ENCODE measurements around the gene GRB10.
A peak's percentile ranks its signal among the peaks of the same experiment; 100 is the strongest.

GRB10 gene

DNA sequence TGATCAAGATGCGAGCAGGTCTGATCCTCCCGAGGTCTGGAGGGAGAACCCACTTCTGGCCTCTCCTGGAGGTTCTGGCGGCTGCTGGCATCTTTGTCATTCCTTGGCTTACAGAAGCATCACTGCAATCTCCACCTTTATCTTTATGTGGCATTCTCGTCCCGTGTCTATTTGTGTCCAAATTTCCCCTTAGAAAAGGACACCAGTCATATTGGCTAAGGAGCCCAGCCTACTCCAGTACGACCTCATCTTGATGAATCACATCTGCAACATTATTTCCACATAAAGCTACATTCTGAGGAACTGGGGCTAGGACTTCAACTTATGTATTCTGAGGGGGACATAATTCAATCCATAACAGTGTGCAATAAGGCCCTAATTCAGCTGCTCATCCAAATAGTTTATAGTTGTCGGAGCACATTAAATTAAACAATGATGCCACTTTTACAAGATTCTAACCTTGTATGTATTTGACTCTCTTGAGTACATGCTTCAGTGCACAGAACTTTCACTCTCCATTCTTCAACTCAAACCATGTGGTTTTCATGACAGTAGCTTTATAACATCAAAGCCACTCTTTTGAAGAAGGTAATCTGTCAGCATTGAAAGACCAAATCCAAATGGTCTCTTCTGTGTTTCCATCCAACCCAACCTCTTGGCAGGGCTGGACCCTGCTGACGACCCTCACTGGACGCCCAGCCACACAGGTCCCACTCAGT lies 131.3 kb downstream of the GRB10 start:
- no peak for DNase-seq

DNA sequence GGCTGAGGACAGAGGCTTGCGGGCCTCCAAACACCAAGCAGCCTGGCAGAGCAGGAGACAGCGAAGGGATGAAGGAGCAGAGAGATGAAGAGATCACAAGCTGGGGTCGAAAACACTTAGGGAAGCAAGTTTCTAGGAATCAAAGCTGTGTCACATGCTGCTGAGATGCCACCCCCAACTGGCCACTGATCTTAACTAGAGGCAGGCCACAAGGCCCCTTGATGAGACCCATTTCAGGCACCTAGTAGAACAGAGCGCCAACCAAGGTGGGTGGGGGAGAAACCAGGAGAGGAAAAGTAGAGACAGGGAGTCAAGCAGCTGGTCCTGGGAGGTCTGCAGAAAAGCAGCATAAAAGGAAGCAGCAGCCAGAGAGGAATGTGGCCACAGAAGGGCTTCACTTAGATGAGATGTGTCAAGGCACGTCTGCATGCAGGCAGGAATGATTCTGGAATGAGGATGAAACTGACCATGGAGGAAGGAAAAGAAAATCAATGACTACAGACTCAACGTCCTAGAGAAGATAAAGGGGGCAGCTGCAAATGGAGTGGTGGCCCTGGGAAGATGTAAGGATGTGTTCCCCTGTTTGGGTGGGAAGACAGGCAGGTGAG lies 132.5 kb downstream of the GRB10 start:
- no peak for DNase-seq

DNA sequence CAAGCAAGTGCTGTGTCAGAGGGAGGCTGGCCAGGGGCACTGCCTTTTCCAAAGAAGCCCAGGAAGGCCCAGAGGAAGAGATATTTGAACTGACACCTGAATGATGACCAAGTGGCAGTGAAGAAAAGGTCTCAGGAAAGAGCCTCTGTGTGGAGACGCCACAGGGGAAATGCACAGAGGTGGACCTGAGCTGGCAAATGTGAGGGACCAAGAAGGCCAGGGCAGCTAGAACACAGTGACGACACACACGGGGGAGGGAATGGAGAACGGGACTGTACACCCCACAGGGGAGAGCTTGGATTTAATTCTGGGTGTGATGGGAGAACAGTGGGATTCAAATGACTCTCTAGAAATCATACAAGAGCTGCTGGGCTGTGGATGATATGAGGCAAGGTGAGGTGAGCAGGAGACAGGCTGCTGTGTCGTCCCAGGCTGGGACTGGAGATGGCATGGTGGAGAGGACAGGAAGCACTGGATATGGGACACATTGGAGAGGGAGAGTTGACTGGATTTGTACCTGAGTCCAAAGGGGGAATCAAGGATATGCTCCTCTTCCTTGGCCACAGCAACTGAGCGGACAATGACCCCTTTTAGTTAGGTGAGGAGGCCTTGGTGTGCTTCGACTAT lies 133.3 kb downstream of the GRB10 start:
- no peak for DNase-seq

DNA sequence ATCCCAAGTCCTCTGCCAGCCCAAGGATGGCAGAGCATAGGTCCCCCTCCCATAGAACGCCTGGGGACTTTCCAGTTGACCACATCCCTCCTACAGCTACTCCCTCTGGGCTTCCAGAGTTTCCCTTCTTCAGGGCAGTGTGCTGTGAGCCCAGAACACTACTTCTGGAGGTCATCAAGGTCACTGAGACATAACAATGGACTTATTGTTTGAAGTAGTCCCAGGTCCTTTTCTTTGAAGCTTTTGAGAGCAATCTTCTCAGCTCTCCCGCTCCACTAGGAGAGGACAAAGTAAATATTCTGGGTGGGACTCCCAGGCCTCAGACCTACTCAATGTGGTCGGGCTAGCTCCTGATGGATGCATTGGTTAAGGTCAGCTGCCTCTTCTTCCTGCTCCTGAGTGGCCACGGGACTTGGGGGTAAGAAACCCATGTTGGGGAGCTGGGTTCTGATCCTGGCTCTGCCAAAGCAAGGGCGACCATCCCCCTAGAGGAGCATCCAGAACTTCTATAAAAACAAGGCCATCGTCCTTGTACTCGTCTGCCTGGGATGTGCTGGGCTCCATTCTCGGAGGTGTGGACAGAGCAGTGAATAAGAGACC lies 134.0 kb downstream of the GRB10 start:
- no peak for DNase-seq

DNA sequence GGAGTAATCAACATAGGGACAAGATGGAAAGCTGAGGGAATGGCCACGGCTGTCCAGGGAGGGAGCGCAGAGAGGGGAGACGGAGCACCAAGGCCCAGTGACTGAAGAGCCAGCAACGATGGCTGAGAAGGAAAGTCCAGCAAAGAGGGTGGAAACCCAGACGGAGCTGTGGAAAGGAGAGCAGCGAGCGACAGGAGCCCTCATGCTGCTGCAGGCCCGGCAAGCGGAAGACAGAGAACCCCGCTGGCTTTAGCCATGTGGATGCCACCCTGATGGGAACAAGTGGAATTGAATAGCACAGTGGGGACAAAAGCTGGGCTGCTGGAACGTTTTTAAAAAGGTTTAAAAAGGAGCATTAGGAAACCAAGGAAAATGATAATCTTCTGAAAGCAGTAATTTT lies 134.6 kb downstream of the GRB10 start:
- no peak for DNase-seq

DNA sequence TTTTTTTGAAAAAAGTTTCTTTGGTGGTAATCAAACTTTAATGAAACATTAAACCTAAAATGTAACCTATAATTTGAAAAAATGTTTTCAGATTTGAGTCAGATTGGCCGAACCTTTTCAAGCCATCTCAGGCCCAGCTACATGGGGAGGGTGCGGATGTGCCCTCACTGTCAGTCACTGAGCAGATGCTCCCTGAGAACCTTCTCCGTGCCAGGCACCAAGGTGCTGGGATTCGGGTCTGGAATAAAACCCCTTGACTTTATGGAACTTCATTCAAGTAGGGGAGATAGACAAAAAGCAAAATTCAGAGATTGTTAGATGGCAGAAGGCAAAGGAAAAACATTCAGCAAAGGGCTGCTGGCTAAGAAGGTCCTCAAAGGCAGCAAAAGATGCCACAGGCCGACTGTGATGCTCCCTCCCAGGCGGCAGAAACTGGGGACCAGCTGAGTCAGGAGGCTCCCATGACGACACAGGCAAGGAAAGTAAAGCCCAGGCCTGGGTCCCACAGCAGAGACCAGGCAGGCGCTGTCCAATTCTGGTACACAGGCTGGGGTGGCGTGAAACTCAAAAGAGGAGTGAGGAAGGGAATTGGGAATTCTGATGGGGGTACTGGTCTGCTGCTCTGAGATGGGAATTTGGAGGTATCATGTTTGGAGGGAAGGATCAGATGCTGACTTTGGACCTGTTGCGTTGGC lies 135.3 kb downstream of the GRB10 start:
- no peak for DNase-seq

DNA sequence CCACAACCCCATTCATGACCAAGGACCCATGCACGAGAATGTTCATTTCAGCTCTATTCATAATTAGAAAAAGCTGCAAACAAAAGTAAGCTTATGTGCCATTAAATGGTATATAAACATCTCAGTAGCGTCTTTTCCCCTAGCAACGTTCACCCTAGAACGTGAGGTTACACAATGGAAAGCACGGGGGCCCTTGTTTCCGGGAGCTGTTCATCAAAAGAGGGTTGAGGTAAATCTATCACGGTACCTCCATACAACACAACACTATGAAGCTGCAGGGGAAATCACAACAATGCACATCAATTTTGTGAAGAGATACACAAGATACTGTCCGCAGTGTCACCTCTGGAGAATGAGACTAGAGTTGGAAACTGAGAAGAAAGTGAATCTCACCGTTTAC lies 136.6 kb downstream of the GRB10 start:
- DNase-seq: no peak

DNA sequence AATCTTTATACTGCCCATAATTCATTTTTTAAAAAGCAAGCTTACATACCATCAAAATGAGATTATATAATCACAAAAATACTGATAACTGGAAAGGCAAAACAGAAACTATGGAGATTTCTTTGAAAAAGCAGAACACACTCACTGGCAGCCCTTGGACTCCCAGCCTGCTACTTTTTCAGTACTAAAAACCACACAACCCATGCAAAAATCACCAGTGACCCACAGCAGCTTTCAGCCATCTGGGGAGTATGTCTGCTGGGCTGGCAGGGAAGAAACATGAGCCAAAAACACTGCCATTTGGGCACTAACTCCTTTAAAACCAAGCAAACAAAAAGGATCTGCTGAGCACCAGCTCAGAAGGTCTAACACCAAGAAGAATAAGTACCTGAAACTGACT lies 137.5 kb downstream of the GRB10 start:
- DNase-seq: no peak

DNA sequence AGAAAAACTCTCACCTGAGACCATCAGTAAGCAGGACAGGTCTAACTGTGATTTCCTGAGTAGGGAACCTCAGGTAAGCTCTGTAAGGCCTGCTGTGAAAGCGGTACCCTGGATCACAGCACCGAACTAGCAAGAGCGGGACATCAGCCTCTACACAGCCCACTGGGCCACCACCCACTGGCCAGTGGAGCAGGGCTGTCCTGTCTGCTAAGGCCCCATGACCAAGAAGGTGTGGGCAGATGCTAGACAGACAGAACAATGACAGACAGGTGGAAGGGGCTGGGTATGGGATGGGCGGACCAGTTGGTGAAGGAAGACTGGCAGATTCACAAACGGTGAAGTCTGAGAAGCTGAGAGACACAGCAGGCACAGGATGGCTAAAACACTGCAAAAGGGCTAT lies 138.1 kb downstream of the GRB10 start:
- no peak for DNase-seq

DNA sequence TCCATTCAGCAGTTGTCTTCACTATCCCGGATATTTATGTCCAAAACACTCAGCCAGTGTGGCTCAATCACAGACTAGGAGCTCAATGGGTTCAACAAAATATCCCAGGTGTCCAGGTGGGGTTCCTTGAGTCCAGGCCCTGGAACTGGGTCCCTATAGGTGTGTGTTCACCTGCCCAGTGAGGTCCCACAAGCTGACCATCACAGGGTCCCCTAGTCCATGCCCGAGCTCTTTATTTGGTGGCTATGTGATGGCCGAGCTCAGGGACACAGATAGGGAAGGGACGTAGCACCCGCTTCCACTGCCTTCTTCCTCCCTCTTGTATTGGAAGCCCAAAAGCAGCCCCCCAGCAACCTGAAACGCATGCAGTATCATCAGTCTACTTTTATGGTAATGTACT lies 138.6 kb downstream of the GRB10 start:
- no peak for DNase-seq

DNA sequence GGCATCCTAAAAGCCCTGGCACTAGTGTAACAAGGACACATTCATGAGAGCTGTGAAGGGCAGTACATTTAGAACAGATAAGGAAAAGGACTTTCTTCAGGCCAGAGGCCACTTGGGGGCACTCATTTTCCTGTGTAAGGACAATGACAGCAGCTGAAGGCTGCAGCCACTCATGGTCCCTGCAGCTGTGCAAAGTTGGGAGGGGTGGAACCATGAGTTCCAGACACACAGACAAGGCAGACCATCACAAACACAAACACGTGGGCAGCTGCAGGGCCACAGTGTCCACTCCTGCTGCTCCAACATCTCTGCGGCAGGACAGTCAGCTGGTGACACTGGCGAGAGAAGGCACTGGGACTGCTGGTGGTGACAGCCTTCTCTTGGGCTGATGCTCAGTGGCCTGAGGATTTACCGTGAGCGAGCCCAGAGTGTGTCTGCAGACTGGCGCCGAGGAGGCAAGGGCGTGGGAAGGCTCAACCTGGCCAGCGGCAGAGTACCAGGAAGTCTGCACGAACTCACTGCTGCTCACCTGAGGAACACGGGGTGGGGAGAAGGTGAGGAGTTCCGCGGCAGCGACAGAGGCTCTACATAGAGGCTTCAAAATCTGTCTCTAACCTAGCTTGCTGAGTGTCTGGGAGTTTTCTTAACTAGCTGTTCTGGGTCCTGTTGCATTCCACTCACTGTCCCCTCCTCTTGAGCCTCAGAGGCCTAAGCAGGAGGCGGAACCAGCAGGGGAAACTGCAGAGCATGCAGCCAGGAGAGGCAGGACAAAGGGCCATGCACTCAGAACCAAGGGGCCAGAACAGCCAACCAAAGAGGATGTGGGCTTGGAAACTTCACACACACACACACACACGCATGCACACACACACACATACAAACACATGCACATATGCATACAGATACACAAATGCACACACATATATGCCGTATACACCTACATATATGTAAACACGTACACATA lies 141.0 kb downstream of the GRB10 start:
- no peak for DNase-seq

DNA sequence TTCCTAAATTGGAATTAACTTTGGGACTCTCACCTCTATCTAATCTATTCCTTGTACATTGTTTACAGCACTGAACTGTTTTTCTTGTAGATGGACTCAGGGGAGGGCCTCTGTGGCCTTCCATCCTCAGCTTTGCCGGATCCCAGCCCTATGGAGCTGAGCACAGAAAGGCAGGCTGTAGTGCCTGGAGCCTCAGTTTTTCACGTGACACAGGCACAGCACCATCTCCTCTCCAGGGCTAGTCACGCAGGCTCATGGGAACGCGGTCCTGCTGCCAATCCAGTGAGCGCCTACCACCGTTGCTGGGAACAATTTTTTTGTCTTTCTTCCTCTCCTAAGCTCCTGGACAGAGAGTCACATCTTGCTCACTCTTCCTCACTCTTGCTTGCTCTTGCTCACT lies 141.9 kb downstream of the GRB10 start:
- no peak for DNase-seq

DNA sequence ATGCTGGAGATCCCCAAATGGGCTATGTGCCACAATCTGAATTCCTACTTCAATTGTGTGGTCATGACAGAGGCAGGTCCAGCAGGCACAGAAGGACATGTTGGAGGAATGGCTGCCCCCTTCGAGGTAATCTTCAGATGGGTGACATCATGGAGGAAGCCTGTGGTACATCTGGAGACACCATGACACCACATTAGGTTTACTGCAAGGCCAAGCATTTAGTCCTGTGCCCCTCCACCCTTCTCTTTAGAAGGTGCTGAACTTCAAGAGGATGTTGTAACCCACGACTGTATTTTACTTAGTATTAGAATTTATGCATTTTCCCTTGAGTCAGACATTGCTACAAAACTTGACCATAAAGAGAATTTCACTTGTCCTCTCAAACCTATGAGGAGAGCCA lies 142.4 kb downstream of the GRB10 start:
- no peak for DNase-seq

DNA sequence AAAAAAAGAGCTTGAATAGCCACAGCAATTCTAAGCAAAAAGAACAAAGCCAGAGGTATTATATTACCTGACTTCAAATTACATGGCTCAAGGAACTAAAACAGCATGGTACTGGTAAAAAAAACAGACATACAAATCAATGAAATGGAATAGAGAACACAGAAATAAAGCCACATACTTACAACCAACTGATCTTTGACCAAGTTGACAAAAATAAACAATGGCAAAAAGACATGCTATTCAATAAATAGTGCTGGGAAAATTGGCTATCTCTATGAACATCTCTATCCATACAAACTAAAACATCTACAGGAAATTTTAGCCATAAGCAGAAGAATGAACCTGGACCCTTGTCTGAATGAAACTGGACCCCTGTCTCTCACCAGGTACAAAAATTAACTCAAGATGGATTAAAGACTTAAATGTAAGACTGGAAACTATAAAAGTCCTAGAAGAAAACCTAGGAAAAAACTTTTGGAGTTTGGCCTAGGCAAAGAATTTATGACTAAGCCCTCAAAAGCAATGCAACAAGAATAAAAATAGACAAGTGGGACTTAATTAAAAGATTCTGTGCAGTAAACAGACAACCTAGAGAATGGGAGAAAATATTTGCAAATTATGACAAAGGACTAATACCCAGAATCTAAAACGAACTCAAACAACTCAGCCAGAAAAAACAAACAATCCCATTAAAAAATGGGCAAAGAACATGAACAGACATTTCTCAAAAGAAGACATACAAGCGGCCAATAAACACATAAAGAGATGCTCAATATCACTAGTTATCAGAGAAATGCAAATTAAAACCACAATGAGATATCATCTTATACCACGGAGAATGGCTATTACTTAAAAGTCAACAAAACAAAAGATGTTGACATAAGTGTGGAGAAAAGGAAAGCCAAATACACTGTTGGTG lies 144.7 kb downstream of the GRB10 start:
- DNase-seq: no peak

DNA sequence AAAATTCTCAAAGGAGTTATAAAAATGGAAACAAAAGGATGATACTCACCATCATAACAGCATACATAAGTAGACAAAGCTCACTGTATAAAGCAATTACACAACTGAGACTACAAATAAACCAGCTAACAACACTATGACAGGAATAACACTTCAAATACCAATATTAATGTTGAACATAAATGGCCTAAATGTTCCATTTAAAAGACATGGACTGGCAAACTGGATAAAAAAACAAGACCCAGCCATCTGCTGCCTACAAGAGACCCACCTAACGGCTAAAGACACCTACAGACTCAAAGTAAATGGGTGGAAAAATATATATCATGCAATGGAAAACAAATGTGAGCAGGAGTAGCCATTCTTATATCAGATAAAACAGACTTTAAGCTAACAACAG lies 148.3 kb downstream of the GRB10 start:
- no peak for DNase-seq

DNA sequence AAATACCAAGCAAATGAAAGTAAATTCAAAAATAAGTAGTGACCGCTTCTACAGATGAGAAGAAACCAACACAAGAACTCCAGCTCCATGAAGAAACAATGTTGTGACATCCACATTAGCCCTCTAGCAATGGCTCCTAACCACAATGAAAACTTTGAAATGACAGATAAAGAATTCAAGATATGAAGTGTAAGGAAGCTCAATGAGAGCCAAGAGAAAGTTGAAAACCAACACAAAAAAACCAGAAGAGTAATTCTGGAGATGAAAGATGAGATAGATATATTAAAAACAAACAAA lies 149.3 kb downstream of the GRB10 start:
- DNase-seq: no peak

DNA sequence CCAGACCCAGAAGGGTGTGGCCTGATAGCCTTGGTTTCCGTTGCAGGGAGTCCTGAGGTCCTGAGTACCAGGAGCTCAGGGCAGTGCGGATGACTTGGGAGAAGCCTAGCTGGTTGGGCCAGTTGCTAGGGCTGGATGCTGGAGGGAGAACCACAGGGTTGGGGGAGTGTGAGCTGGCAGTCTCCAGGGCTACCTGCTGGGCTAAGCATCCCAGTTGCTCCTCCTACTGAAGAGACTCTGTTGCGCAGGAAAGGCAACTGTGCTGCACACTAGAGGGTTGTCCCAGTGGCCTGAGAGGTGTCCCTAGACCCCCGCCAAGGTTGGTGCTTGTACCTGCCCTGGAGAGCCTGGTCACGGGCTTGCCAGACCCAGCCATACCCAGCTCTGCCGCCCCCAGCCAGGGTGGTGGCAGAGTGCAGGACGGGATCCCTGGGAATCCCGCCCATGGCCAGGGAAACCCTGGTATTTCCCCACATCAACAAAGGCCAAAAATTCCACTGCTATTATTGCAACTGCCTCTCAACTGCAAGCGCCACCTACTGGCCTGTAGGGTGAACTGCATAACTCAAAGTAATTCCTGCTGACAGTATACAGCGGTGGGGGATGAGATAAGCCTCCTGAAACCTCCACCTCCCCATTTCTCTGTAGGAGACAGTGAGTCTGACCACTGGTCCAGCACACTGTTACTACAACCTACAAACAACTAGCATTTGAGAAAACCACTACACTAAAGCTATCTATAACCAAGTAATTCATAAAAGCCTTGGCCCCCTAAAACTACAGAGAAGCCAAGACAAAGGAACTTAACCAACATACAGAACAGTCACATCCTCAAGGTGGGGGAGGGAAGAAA lies 149.9 kb downstream of the GRB10 start:
- DNase-seq: peak; percentile 17

DNA sequence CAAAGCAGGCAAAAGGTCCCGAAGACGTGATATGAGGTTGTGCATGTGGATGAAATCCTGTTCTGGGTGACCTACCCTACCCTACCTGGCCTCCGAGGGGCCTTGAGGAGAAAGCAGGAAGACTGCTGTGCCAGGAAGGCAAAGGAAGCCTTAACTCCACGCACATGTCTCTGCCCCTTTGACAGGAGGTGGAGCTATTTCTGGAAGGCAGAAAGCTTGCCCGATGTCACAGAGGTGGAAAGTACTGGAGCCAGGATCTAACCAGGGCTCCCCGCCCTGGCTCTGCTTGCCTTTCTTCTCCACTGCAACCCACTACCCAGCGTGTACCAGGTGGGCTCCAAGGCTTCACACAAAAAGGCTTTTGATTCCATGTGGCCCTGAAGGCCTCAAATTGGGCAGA lies 151.1 kb downstream of the GRB10 start:
- no peak for DNase-seq

DNA sequence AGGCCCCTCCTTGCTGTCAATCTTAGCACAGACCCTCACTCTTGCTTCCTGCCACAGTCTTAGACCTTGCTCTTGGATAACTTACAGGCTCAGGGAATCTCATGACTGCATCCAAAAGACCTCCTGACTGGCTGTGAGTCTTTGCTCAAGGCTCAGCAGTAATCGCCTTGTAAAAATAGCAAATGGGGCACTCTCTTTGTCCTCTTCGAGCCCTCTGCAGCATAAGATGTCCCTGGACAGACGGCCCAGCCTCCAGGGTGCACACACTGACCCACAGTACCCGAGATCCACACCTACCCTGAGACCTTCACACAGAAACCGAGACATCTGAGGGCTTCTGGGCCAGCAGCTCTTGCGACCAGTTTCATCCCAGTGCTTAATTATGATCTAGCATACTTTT lies 151.6 kb downstream of the GRB10 start:
- DNase-seq: no peak

DNA sequence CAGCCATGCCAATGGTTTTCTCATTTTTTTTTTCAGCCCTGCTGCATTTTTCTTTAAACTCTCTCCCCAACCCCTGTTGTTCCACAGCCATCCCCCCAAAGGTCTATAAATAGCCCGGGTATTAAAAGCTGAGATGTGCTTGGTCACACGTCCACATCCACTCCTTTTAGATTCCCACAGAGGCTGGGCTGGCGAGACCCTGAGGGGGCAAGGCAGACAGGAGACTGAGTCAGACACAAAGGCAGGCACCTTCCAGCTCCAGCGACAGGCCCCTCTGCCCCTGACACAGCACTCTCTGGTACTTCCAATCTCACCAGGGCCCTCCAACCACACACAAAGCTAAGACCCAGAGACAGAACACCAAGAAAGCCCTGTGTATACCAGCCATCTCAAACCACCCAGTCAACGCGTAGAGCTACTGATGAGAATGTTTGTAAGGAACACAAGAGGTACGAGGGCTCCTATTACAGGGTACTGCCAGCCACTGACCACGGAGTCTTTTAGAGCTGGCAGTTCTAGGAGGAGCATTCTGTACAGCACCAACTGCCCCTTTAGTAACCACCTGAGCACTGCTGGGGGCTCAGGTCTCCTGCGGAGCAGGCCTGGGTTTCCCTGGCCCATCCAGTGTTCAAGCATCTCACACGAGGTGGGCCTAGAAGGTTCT lies 153.3 kb downstream of the GRB10 start:
- DNase-seq: no peak

All from DMS153 (cell line).